Chondrocyte (in vitro differentiated cells): Measurements from ENCODE around the gene TMEM129. TPM values are rescaled to one million over a fixed set of nuclear protein-coding genes. Genes with fewer than 3 reads are reported as not detected.
"Not testable (repeated sequence)": the region's sequence is repeated elsewhere in the genome, so short reads cannot be mapped to it uniquely, and the experiment has no call there.

Experiments
- DNase-seq: peaks from one replicate; pipeline ENCODE4 v3.0.0; 2021; ENCODE audit warnings: mixed read lengths, low spot score
- H3K27ac Mint-ChIP-seq: one replicate; pipeline ENCODE4 v1.8.0; 2021; ENCODE audit warnings: mild to moderate bottlenecking, moderate library complexity, mixed read lengths; ENCODE audit not compliant: unreplicated experiment
- H3K27me3 Mint-ChIP-seq: 2 replicates; pipeline ENCODE4 v1.8.0; 2021; ENCODE audit warnings: low read depth, mixed read lengths
- H3K36me3 Mint-ChIP-seq: 2 replicates; pipeline ENCODE4 v1.8.0; 2021; ENCODE audit warnings: low read depth, mixed read lengths
- H3K4me1 Mint-ChIP-seq: 2 replicates; pipeline ENCODE4 v1.8.0; 2021; ENCODE audit warnings: low read depth, mild to moderate bottlenecking, mixed read lengths
- H3K4me3 Mint-ChIP-seq: one replicate; pipeline ENCODE4 v1.8.0; 2021; ENCODE audit warnings: mild to moderate bottlenecking, moderate library complexity, mixed read lengths; ENCODE audit not compliant: unreplicated experiment
- H3K9me3 Mint-ChIP-seq: 2 replicates; pipeline ENCODE4 v1.8.0; 2021; ENCODE audit warnings: low read depth, mixed read lengths
- total RNA-seq: library from RNA; stranded (reverse); gene quantifications from 3 replicates; pipeline ENCODE4 v1.2.1, GENCODE V29; 2021
- TF ChIP-seq, protein P1 (sequence below): fragments of 200-600 bp; sonication (generic); IDR thresholded peaks from 2 replicates; pipeline ENCODE4 v1.5.0; 2021; ENCODE audit warnings: antibody characterized with exemption, mild to moderate bottlenecking, moderate library complexity

Gene TMEM129
- total RNA-seq, 1 donor from 2014 or later, result 43.0 TPM

DNA sequence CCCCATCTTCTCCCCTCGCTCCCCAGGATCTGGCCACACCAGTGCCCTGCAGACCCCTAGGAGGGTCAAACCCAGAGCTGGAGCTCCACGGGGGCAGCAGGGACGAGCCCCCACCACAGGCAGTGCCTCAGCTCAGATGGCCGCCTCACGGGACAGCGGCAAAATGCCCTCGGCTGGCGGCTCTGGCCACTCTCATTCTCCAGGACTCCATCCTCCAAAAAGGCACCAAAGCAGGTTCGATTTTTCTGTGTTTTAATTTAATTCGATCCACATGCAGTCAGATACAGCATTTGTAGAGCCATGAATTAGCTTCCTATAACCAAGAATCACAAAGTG lies 45.4 kb downstream of the TMEM129 start:
- Mint-ChIP-seq H3K27ac (no peak overlapping the region), H3K4me1 (no peaks in the 10 kb centered on the region), H3K9me3 (no peaks in the 10 kb centered on the region), H3K4me3 (no peak overlapping the region), H3K36me3 (peaks cover 2% of the 10 kb centered on the region), H3K27me3 (no peaks in the 10 kb centered on the region)
- TF ChIP-seq, protein P1, sequence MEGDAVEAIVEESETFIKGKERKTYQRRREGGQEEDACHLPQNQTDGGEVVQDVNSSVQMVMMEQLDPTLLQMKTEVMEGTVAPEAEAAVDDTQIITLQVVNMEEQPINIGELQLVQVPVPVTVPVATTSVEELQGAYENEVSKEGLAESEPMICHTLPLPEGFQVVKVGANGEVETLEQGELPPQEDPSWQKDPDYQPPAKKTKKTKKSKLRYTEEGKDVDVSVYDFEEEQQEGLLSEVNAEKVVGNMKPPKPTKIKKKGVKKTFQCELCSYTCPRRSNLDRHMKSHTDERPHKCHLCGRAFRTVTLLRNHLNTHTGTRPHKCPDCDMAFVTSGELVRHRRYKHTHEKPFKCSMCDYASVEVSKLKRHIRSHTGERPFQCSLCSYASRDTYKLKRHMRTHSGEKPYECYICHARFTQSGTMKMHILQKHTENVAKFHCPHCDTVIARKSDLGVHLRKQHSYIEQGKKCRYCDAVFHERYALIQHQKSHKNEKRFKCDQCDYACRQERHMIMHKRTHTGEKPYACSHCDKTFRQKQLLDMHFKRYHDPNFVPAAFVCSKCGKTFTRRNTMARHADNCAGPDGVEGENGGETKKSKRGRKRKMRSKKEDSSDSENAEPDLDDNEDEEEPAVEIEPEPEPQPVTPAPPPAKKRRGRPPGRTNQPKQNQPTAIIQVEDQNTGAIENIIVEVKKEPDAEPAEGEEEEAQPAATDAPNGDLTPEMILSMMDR, result no peak
- DNase-seq, result no peak

GRCh38 chr4:1675136-1675801 lies 45.9 kb downstream of the TMEM129 start:
- Mint-ChIP-seq H3K4me3 (no peak overlapping the region), H3K4me1 (no peaks in the 10 kb centered on the region), H3K27ac (no peak overlapping the region), H3K36me3 (peaks cover 2% of the 10 kb centered on the region), H3K27me3 (no peaks in the 10 kb centered on the region), H3K9me3 (no peaks in the 10 kb centered on the region)
- TF ChIP-seq, protein P1, result no peak
- no peak for DNase-seq

- Mint-ChIP-seq H3K36me3 (peaks cover 2% of the 10 kb centered on the region), H3K27me3 (no peaks in the 10 kb centered on the region)
- no peak for DNase-seq
Measured at GRCh38 chr4:1674682-1675081, 46.4 kb downstream of the TMEM129 start.

DNA sequence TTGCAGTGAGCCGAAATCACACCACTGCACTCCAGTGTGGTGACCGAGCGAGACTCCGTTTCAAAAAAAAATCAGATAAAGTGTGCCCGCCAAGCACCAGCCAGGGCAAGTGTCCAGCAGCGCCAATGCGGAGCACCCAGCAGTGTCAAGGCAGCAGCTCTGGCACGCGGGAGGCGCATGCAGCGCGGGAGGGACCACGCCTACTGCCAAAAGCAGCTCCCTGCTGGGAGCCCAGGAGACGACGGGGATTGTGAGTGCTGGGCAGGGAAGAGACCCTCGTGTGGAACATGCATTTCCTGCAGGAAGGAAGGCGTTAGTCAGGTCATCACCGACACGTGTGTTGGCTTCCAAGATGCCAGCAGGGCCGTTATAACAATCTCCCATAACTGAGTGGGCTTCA lies 47.5 kb downstream of the TMEM129 start:
- Mint-ChIP-seq H3K9me3 (no peaks in the 10 kb centered on the region), H3K36me3 (peaks cover 2% of the 10 kb centered on the region), H3K27ac (no peak overlapping the region), H3K4me1 (no peaks in the 10 kb centered on the region), H3K4me3 (no peak overlapping the region), H3K27me3 (no peaks in the 10 kb centered on the region)
- TF ChIP-seq, protein P1, result no peak
- DNase-seq, result no peak

More at GRCh38 chr4:1674682-1675081, 46.4 kb downstream of the TMEM129 start:
- Mint-ChIP-seq H3K4me3 (no peak overlapping the region), H3K4me1 (no peaks in the 10 kb centered on the region), H3K27ac (no peak overlapping the region), H3K9me3 (no peaks in the 10 kb centered on the region)
- TF ChIP-seq, protein P1, result no peak

DNA sequence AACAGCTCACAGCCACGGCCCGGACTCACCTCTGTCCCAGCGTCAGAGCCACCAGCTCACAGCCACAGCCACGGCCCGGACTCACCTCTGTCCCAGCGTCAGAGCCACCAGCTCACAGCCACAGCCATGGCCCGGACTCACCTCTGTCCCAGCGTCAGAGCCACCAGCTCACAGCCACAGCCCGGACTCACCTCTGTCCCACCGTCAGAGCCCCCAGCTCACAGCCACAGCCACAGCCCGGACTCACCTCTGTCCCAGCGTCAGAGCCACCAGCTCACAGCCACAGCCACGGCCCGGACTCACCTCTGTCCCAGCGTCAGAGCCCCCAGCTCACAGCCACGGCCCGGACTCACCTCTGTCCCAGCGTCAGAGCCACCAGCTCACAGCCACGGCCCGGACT lies 50.1 kb downstream of the TMEM129 start:
- DNase-seq, H3K27ac Mint-ChIP-seq, H3K4me3 Mint-ChIP-seq, H3K4me1 Mint-ChIP-seq, H3K27me3 Mint-ChIP-seq, H3K36me3 Mint-ChIP-seq, H3K9me3 Mint-ChIP-seq: not testable (repeated sequence)

GRCh38 chr4:1670279-1670678 lies 50.8 kb downstream of the TMEM129 start:
- H3K36me3 Mint-ChIP-seq, result peaks cover 2% of the 10 kb centered on the region
- no peak overlapping the region for H3K4me3 Mint-ChIP-seq
- DNase-seq, result no peak
- TF ChIP-seq, protein P1, result no peak
- no peaks in the 10 kb centered on the region for H3K4me1 Mint-ChIP-seq
- H3K9me3 Mint-ChIP-seq, result no peaks in the 10 kb centered on the region
- no peaks in the 10 kb centered on the region for H3K27me3 Mint-ChIP-seq
- H3K27ac Mint-ChIP-seq, result no peak overlapping the region
